MM.1S (cell line): ENCODE results near the gene SEL1L3.

Experiments used
- DNase-seq: peaks from one replicate; pipeline ENCODE4 v3.0.0-alpha.2; 2015
- H2AFZ ChIP-seq: fragments of 300-600 bp; sonication (generic); 2 replicates; pipeline ENCODE4 v1.6.0; 2016; ENCODE audit warnings: antibody characterized with exemption, low read length
- H3F3A ChIP-seq: fragments of 300-600 bp; sonication (generic); 2 replicates; pipeline ENCODE4 v1.6.1; 2016; ENCODE audit warnings: mild to moderate bottlenecking, antibody characterized with exemption, low read length, moderate library complexity, mixed read lengths; ENCODE audit not compliant: insufficient read depth
- H3K27ac ChIP-seq: fragments of 300-600 bp; sonication (generic); 2 replicates; pipeline ENCODE4 v1.5.1; 2016; ENCODE audit warnings: mild to moderate bottlenecking, low read length
- H3K27me3 ChIP-seq: fragments of 300-600 bp; sonication (generic); replicated peaks from 2 replicates; pipeline ENCODE4 v1.6.0; 2016; ENCODE audit warnings: low read length; ENCODE audit not compliant: insufficient read depth
- H3K36me3 ChIP-seq: fragments of 300-600 bp; sonication (generic); replicated peaks from 2 replicates; pipeline ENCODE4 v1.6.1; 2016; ENCODE audit warnings: mild to moderate bottlenecking, low read length, mixed read lengths; ENCODE audit not compliant: insufficient read depth
- H3K4me1 ChIP-seq: fragments of 300-600 bp; sonication (generic); 2 replicates; pipeline ENCODE4 v1.6.1; 2016; ENCODE audit warnings: low read length, mixed read lengths
- H3K4me2 ChIP-seq: fragments of 300-600 bp; sonication (generic); 2 replicates; pipeline ENCODE4 v1.6.0; 2016; ENCODE audit warnings: low read depth, low read length
- H3K4me3 ChIP-seq: fragments of 300-600 bp; sonication (generic); 2 replicates; pipeline ENCODE4 v1.5.1; 2016; ENCODE audit warnings: low read length, mixed read lengths
- H3K79me2 ChIP-seq: fragments of 300-600 bp; sonication (generic); 2 replicates; pipeline ENCODE4 v1.6.1; 2016; ENCODE audit warnings: mixed run types, low read length, mixed read lengths
- H3K9ac ChIP-seq: fragments of 300-600 bp; sonication (generic); 2 replicates; pipeline ENCODE4 v1.6.1; 2016; ENCODE audit warnings: low read length, mixed read lengths
- H3K9me2 ChIP-seq: fragments of 300-600 bp; sonication (generic); replicated peaks from 2 replicates; pipeline ENCODE4 v1.6.1; 2016; ENCODE audit warnings: mild to moderate bottlenecking, low read length, mixed read lengths; ENCODE audit not compliant: insufficient read depth
- H3K9me3 ChIP-seq: fragments of 300-600 bp; sonication (generic); replicated peaks from 2 replicates; pipeline ENCODE4 v1.6.1; 2016; ENCODE audit warnings: mild to moderate bottlenecking, low read length, mixed read lengths; ENCODE audit not compliant: insufficient read depth
- H4K20me1 ChIP-seq: fragments of 300-600 bp; sonication (generic); 2 replicates; pipeline ENCODE4 v1.6.1; 2016; ENCODE audit warnings: mild to moderate bottlenecking, low read length, moderate library complexity, mixed read lengths; ENCODE audit not compliant: insufficient read depth
- CTCF ChIP-seq: fragments of 300-600 bp; sonication (generic); IDR thresholded peaks from 2 replicates; pipeline ENCODE4 v1.5.1; 2016; ENCODE audit warnings: antibody characterized with exemption, low read length, mixed read lengths
- EZH2 ChIP-seq: fragments of 300-600 bp; sonication (generic); optimal IDR thresholded peaks from 2 replicates; pipeline ENCODE3; 2017; ENCODE audit warnings: low read depth, mild to moderate bottlenecking, antibody characterized with exemption, low read length, mixed read lengths
- EZH2phosphoT487 ChIP-seq: fragments of 300-600 bp; sonication (generic); IDR thresholded peaks from 2 replicates; pipeline ENCODE4 v1.6.1; 2018; ENCODE audit warnings: antibody characterized with exemption, low read length

SEL1L3 gene

GRCh38 chr4:25821899-25822298, 40.9 kb downstream of the SEL1L3 start:
- H2AFZ ChIP-seq: no peak overlapping the region
- no peaks in the 10 kb centered on the region for H3K79me2 ChIP-seq
- no peak overlapping the region for H3K9ac ChIP-seq
- H3K9me2 ChIP-seq: no peaks in the 10 kb centered on the region
- H3K4me1 ChIP-seq: no peaks in the 10 kb centered on the region
- H3K27me3 ChIP-seq: no peaks in the 10 kb centered on the region
- H3F3A ChIP-seq: no peaks in the 10 kb centered on the region
- no peak overlapping the region for H3K4me2 ChIP-seq
- no peak overlapping the region for H3K27ac ChIP-seq
- H3K36me3 ChIP-seq: no peaks in the 10 kb centered on the region
- DNase-seq: no peak
- no peaks in the 10 kb centered on the region for H3K9me3 ChIP-seq
- TF ChIP-seq EZH2 (no peak), EZH2phosphoT487 (no peak), CTCF (no peak)
- H4K20me1 ChIP-seq: no peaks in the 10 kb centered on the region
- no peak overlapping the region for H3K4me3 ChIP-seq

- Histone ChIP-seq H3K79me2 (no peaks in the 10 kb centered on the region), H3K27ac (no peak overlapping the region), H4K20me1 (no peaks in the 10 kb centered on the region), H3K36me3 (no peaks in the 10 kb centered on the region), H3K27me3 (no peaks in the 10 kb centered on the region), H2AFZ (no peak overlapping the region), H3K9ac (no peak overlapping the region), H3K9me2 (no peaks in the 10 kb centered on the region), H3K4me2 (no peak overlapping the region), H3F3A (no peaks in the 10 kb centered on the region), H3K9me3 (no peaks in the 10 kb centered on the region), H3K4me3 (no peak overlapping the region), H3K4me1 (no peaks in the 10 kb centered on the region)
- TF ChIP-seq EZH2 (no peak), CTCF (no peak), EZH2phosphoT487 (no peak)
- no peak for DNase-seq
Measured at GRCh38 chr4:25821267-25821666, 41.5 kb downstream of the SEL1L3 start.

- Histone ChIP-seq H2AFZ (no peak overlapping the region), H3K36me3 (no peaks in the 10 kb centered on the region), H3K9ac (no peak overlapping the region), H3K9me3 (no peaks in the 10 kb centered on the region), H3K79me2 (no peaks in the 10 kb centered on the region), H3K27ac (no peak overlapping the region), H3K27me3 (no peaks in the 10 kb centered on the region), H4K20me1 (no peaks in the 10 kb centered on the region), H3K9me2 (no peaks in the 10 kb centered on the region), H3K4me3 (no peak overlapping the region), H3F3A (no peaks in the 10 kb centered on the region), H3K4me2 (no peak overlapping the region), H3K4me1 (no peaks in the 10 kb centered on the region)
- DNase-seq: no peak
- TF ChIP-seq EZH2phosphoT487 (no peak), EZH2 (no peak), CTCF (no peak)
Measured at GRCh38 chr4:25818876-25819275, 43.9 kb downstream of the SEL1L3 start.
